Liver (tissue), 9 donors: ENCODE measurements around the gene SDF2. TPM values are rescaled to one million over a fixed set of nuclear protein-coding genes. Genes with fewer than 3 reads are reported as not detected.

Experiments
- DNase-seq: peaks from one replicate; pipeline ENCODE4 v3.0.0-alpha.2; 2017; ENCODE audit warnings: low spot score
- H3K27ac ChIP-seq, 2 donors: one replicate each; pipeline ENCODE4 v1.7.0; 2013; ENCODE audit warnings: inconsistent platforms in 2 of 2, low read length in 2 of 2, control low read depth in 1 of 2, low read depth in 1 of 2, mild to moderate bottlenecking in 1 of 2
- H3K27me3 ChIP-seq, 4 donors: one replicate each; pipeline versions ENCODE4 v1.6.1 to v1.7.0; 2013; ENCODE audit warnings: low read length in 3 of 4, inconsistent platforms in 1 of 4, mild to moderate bottlenecking in 1 of 4, moderate library complexity in 1 of 4; ENCODE audit not compliant: control insufficient read depth in 4 of 4, insufficient read depth in 4 of 4
- H3K36me3 ChIP-seq, 4 donors: one replicate each; pipeline versions ENCODE4 v1.6.1 to v1.7.0; 2013; ENCODE audit warnings: low read length in 3 of 4, mild to moderate bottlenecking in 3 of 4, low read depth in 1 of 4, moderate library complexity in 1 of 4; ENCODE audit not compliant: control insufficient read depth in 4 of 4, insufficient read depth in 3 of 4
- H3K4me1 ChIP-seq, 4 donors: one replicate each; pipeline versions ENCODE4 v1.6.1 to v1.7.0; 2013; ENCODE audit warnings: low read length in 3 of 4, mild to moderate bottlenecking in 3 of 4, moderate library complexity in 1 of 4; ENCODE audit not compliant: control insufficient read depth in 4 of 4, insufficient read depth in 4 of 4
- H3K4me3 ChIP-seq, 3 donors: one replicate each; pipeline versions ENCODE4 v1.6.1 to v1.7.0; 2013; ENCODE audit warnings: low read length in 3 of 3, control low read depth in 1 of 3, low read depth in 1 of 3, mild to moderate bottlenecking in 1 of 3
- H3K9ac ChIP-seq, 2 donors: one replicate each; pipeline ENCODE4 v1.7.0; 2013; ENCODE audit warnings: low read length in 2 of 2, mild to moderate bottlenecking in 2 of 2, moderate library complexity in 2 of 2, control low read depth in 1 of 2, low read depth in 1 of 2
- H3K9me3 ChIP-seq, 4 donors: one replicate each; pipeline versions ENCODE4 v1.6.1 to v1.7.0; 2013; ENCODE audit warnings: low read length in 3 of 4; ENCODE audit not compliant: control insufficient read depth in 4 of 4
- ATF3 ChIP-seq: IDR thresholded peaks from 2 replicates; pipeline ENCODE4 v1.6.1; 2016; ENCODE audit warnings: antibody characterized with exemption
- CTCF ChIP-seq: fragments of 150-350 bp; IDR thresholded peaks from 2 replicates; pipeline ENCODE4 v1.5.1; 2017; ENCODE audit warnings: improper control_type of control experiment, low read depth, low read length; ENCODE audit not compliant: missing input control
- EGR1 ChIP-seq, 2 donors: IDR thresholded peaks; 2 replicates each; pipeline ENCODE4 v1.6.1; 2016 to 2018; ENCODE audit warnings: antibody characterized with exemption in 2 of 2, low read depth in 2 of 2
- FOXA1 ChIP-seq: IDR thresholded peaks from 2 replicates; pipeline ENCODE4 v1.6.1; 2016; ENCODE audit warnings: antibody characterized with exemption
- FOXA2 ChIP-seq: IDR thresholded peaks from 2 replicates; pipeline ENCODE4 v1.6.1; 2016; ENCODE audit warnings: antibody characterized with exemption
- GABPA ChIP-seq, 2 donors: IDR thresholded peaks in 1 of 2; conservative IDR thresholded peaks in 1 of 2; 2 replicates each; pipeline ENCODE4 v1.6.1; 2016; ENCODE audit warnings: antibody characterized with exemption in 2 of 2, mild to moderate bottlenecking in 1 of 2, moderate library complexity in 1 of 2
- HNF4A ChIP-seq, 2 donors: conservative IDR thresholded peaks; 2 replicates each; pipeline ENCODE4 v1.6.1; 2016; ENCODE audit warnings: antibody characterized with exemption in 2 of 2, mild to moderate bottlenecking in 2 of 2
- HNF4G ChIP-seq: IDR thresholded peaks from 2 replicates; pipeline ENCODE4 v1.6.1; 2016; ENCODE audit warnings: antibody characterized with exemption
- JUND ChIP-seq, 2 donors: IDR thresholded peaks; 2 replicates each; pipeline ENCODE4 v1.6.1; 2016; ENCODE audit warnings: antibody characterized with exemption in 2 of 2
- MAX ChIP-seq: IDR thresholded peaks from 2 replicates; pipeline ENCODE4 v1.6.1; 2016; ENCODE audit warnings: antibody characterized with exemption
- RAD21 ChIP-seq, 2 donors: IDR thresholded peaks; 2 replicates each; pipeline ENCODE4 v1.6.1; 2016; ENCODE audit warnings: antibody characterized with exemption in 2 of 2, mild to moderate bottlenecking in 2 of 2
- REST ChIP-seq: IDR thresholded peaks from 2 replicates; pipeline ENCODE4 v1.6.1; 2016; ENCODE audit warnings: antibody characterized with exemption, mild to moderate bottlenecking
- RXRA ChIP-seq, 2 donors: IDR thresholded peaks; 2 replicates each; pipeline ENCODE4 v1.6.1; 2017 to 2018; ENCODE audit warnings: antibody characterized with exemption in 2 of 2, mild to moderate bottlenecking in 1 of 2
- SP1 ChIP-seq: IDR thresholded peaks from 2 replicates; pipeline ENCODE4 v1.6.1; 2018; ENCODE audit warnings: antibody characterized with exemption, mild to moderate bottlenecking
- YY1 ChIP-seq: IDR thresholded peaks from 2 replicates; pipeline ENCODE4 v1.6.1; 2016; ENCODE audit warnings: antibody characterized with exemption, mild to moderate bottlenecking
- ZBTB33 ChIP-seq: IDR thresholded peaks from 2 replicates; pipeline ENCODE4 v1.6.1; 2016; ENCODE audit warnings: antibody characterized with exemption
- WGBS: extraction: QIAGEN DNeasy Blood & Tissue Kit; methylation state at CpG from one replicate; pipeline ENCODE4 v1.1.7; 2013; 5-methylcytosine and 5-hydroxymethylcytosine counted together
- polyA plus RNA-seq, 2 donors: library from polyadenylated mRNA; stranded (reverse) in 1 of 2; unstranded in 1 of 2; fragments of 200-250 nt in 1 of 2; fragments of >200 nt in 1 of 2; fragmentation: Nextera tagmentation in 1 of 2; extraction: Ambion mirVana in 1 of 2; gene quantifications; one replicate each; pipeline versions ENCODE4 v1.2.1 to v1.2.3, GENCODE V29; 2013 to 2015
- total RNA-seq, 2 donors: library from RNA; depleted of rRNA; stranded (reverse); fragments of >200 nt; gene quantifications; one replicate each; pipeline ENCODE4 v1.2.3, GENCODE V29; 2014
- donor health status: healthy.
- donor health status: healthy.
- donor health status: healthy.
- donor health status: healthy.
- donor health status: healthy.

The SDF2 gene
- total and polyA plus RNA-seq, 4 donors: 24.1 to 38.9 (median 28.0) TPM

- no peak for TF ChIP-seq EGR1 (IDR thresholded peaks at IDR 0.05; ENCODE audit: low read depth in 2 of 2)
- TF ChIP-seq ZBTB33: no peak
- TF ChIP-seq GABPA (IDR thresholded peaks at IDR 0.05 in 1 of 2, conservative IDR thresholded peaks at IDR 0.05 in 1 of 2): no peak
- H3K27me3 ChIP-seq: no peaks in the 10 kb centered on the region
- WGBS: 95% methylated on average over 5 of the region's 5 CpGs
- DNase-seq: no peak
- H3K4me1 ChIP-seq: no peaks in the 10 kb centered on the region
- H3K27ac ChIP-seq: no peak overlapping the region
- no peak overlapping the region for H3K4me3 ChIP-seq
- H3K9me3 ChIP-seq: no peaks in the 10 kb centered on the region
- peaks cover 38 to 96% (median 87%) of the 10 kb centered on the region in 4 donors for H3K36me3 ChIP-seq
- no peak overlapping the region for H3K9ac ChIP-seq
Observed at GRCh38 chr17:28685366-28685765, 23.7 kb upstream of the SDF2 start.

GRCh38 chr17:28684963-28685362 lies 23.3 kb upstream of the SDF2 start:
- no peak for DNase-seq
- TF ChIP-seq RAD21 (IDR thresholded peaks at IDR 0.05) (peak; percentile 73 to 81), HNF4G (no peak)
- WGBS: 59% methylated on average over 3 of the region's 3 CpGs

GRCh38 chr17:28682655-28683054 lies 20.9 kb upstream of the SDF2 start:
- no peaks in the 10 kb centered on the region for H3K9me3 ChIP-seq
- DNase-seq: no peak
- H3K36me3 ChIP-seq: peaks cover 40 to 89% (median 77%) of the 10 kb centered on the region in 4 donors
- TF ChIP-seq RXRA (IDR thresholded peaks at IDR 0.05) (no peak), YY1 (no peak), HNF4G (no peak), MAX (no peak), FOXA1 (no peak), ATF3 (no peak), REST (no peak), GABPA (IDR thresholded peaks at IDR 0.05 in 1 of 2, conservative IDR thresholded peaks at IDR 0.05 in 1 of 2) (no peak), SP1 (no peak), CTCF (no peak), JUND (IDR thresholded peaks at IDR 0.05) (no peak), RAD21 (IDR thresholded peaks at IDR 0.05) (no peak), HNF4A (conservative IDR thresholded peaks at IDR 0.05) (no peak), FOXA2 (no peak)
- no peak overlapping the region for H3K27ac ChIP-seq
- no peak overlapping the region for H3K9ac ChIP-seq
- no peaks in the 10 kb centered on the region for H3K27me3 ChIP-seq
- no peaks in the 10 kb centered on the region for H3K4me1 ChIP-seq
- 90% methylated on average over 11 of the region's 11 CpGs for WGBS
- H3K4me3 ChIP-seq: no peak overlapping the region

More at GRCh38 chr17:28684963-28685362, 23.3 kb upstream of the SDF2 start:
- peaks cover 38 to 93% (median 83%) of the 10 kb centered on the region in 4 donors for H3K36me3 ChIP-seq
- H3K4me1 ChIP-seq: no peaks in the 10 kb centered on the region
- H3K27ac ChIP-seq: no peak overlapping the region
- no peak overlapping the region for H3K4me3 ChIP-seq
- H3K9me3 ChIP-seq: no peaks in the 10 kb centered on the region
- H3K9ac ChIP-seq: no peak overlapping the region
- H3K27me3 ChIP-seq: no peaks in the 10 kb centered on the region
